Neural cell (in vitro differentiated cells): ENCODE data around the gene OAT. TPM values are rescaled to one million over a fixed set of nuclear protein-coding genes. Genes with fewer than 3 reads are reported as not detected.

ENCODE experiments used
- H2AFZ ChIP-seq: fragments of 200-600, 300-800 bp; sonication (generic), shearing (Covaris generic); 2 replicates; pipeline ENCODE4 v1.6.0; 2014; ENCODE audit warnings: low read depth, mild to moderate bottlenecking, antibody characterized with exemption, low read length, moderate library complexity
- H3F3A ChIP-seq: fragments of 200-600 bp; shearing (Covaris generic); 2 replicates; pipeline ENCODE4 v1.6.1; 2016; ENCODE audit warnings: mild to moderate bottlenecking, moderate library complexity, mixed read lengths, antibody characterized with exemption, low read length; ENCODE audit not compliant: insufficient read depth, poor library complexity, severe bottlenecking
- H3K27ac ChIP-seq: fragments of 200-600, 300-800 bp; sonication (generic), shearing (Covaris generic); 2 replicates; pipeline ENCODE4 v1.5.1; 2014; ENCODE audit warnings: mild to moderate bottlenecking, low read length, moderate library complexity
- H3K27me3 ChIP-seq: fragments of 300-800, 200-600 bp; sonication (generic), shearing (Covaris generic); 2 replicates; pipeline ENCODE4 v1.6.0; 2014; ENCODE audit warnings: mild to moderate bottlenecking, low read depth, low read length, moderate library complexity; ENCODE audit not compliant: insufficient read depth
- H3K36me3 ChIP-seq: fragments of 300-800, 200-600 bp; sonication (generic), shearing (Covaris generic); 2 replicates; pipeline ENCODE4 v1.5.1; 2014; ENCODE audit warnings: mild to moderate bottlenecking, antibody characterized with exemption, low read length, moderate library complexity; ENCODE audit not compliant: insufficient read depth
- H3K4me2 ChIP-seq: fragments of 300-800, 200-600 bp; sonication (generic), shearing (Covaris generic); 2 replicates; pipeline ENCODE4 v1.6.0; 2014; ENCODE audit warnings: mild to moderate bottlenecking, low read length
- H3K4me3 ChIP-seq: fragments of 300-800, 200-600 bp; sonication (generic), shearing (Covaris generic); 2 replicates; pipeline ENCODE4 v1.5.1; 2014; ENCODE audit warnings: mild to moderate bottlenecking, low read length, moderate library complexity
- H3K79me2 ChIP-seq: fragments of 200-600 bp; shearing (Covaris generic); replicated peaks from 2 replicates; pipeline ENCODE4 v1.6.0; 2014; ENCODE audit warnings: mild to moderate bottlenecking, low read length, moderate library complexity; ENCODE audit not compliant: insufficient read depth
- H3K9ac ChIP-seq: fragments of 300-800, 200-600 bp; sonication (generic), shearing (Covaris generic); 2 replicates; pipeline ENCODE4 v1.6.1; 2016; ENCODE audit warnings: mild to moderate bottlenecking, low read length, mixed read lengths
- H3K9me2 ChIP-seq: fragments of 200-600 bp; shearing (Covaris generic); 2 replicates; pipeline ENCODE4 v1.6.1; 2016; ENCODE audit warnings: mild to moderate bottlenecking, low read length, mixed read lengths; ENCODE audit not compliant: insufficient read depth
- H3K9me3 ChIP-seq: fragments of 200-600, 300-800 bp; sonication (generic), shearing (Covaris generic); 2 replicates; pipeline ENCODE4 v1.6.1; 2016; ENCODE audit warnings: mild to moderate bottlenecking, mixed run types, low read length, moderate library complexity, mixed read lengths
- H4K20me1 ChIP-seq: fragments of 200-600 bp; shearing (Covaris generic); 2 replicates; pipeline ENCODE4 v1.6.1; 2016; ENCODE audit warnings: mild to moderate bottlenecking, mixed run types; ENCODE audit not compliant: insufficient read depth
- EP300 ChIP-seq: fragments of 450-650 bp; conservative IDR thresholded peaks from 2 replicates; pipeline ENCODE4 v1.6.1; 2014; ENCODE audit warnings: antibody characterized with exemption, mild to moderate bottlenecking, moderate library complexity; ENCODE audit not compliant: poor library complexity, severe bottlenecking
- EZH2 ChIP-seq: fragments of 200-600, 300-800 bp; shearing (Covaris generic), sonication (generic); IDR thresholded peaks from 2 replicates; pipeline ENCODE4 v1.6.1; 2014; ENCODE audit warnings: antibody characterized with exemption, low read length, borderline replicate concordance, mild to moderate bottlenecking; ENCODE audit not compliant: insufficient read depth, poor library complexity, severe bottlenecking
- MXI1 ChIP-seq: fragments of 450-650 bp; conservative IDR thresholded peaks from 2 replicates; pipeline ENCODE4 v1.6.1; 2014; ENCODE audit warnings: antibody characterized with exemption, mild to moderate bottlenecking; ENCODE audit not compliant: poor library complexity, severe bottlenecking
- POLR2AphosphoS5 ChIP-seq: IDR thresholded peaks from 2 replicates; pipeline ENCODE4 v1.6.1; 2012
- RAD21 ChIP-seq: fragments of 450-650 bp; conservative IDR thresholded peaks from 2 replicates; pipeline ENCODE4 v1.6.1; 2014; ENCODE audit warnings: antibody characterized with exemption, mild to moderate bottlenecking, moderate library complexity
- SMC3 ChIP-seq: fragments of 450-650 bp; conservative IDR thresholded peaks from 2 replicates; pipeline ENCODE4 v1.6.1; 2014; ENCODE audit warnings: antibody characterized with exemption, mild to moderate bottlenecking, moderate library complexity; ENCODE audit not compliant: poor library complexity
- TAF1 ChIP-seq: IDR thresholded peaks from 2 replicates; pipeline ENCODE4 v1.6.1; 2012; ENCODE audit warnings: low read depth
- polyA plus RNA-seq: library from polyadenylated mRNA; depleted of rRNA; stranded (reverse); fragments of >200 nt; gene quantifications from 2 replicates; pipeline ENCODE4 v1.2.3, GENCODE V29; 2014
- TF ChIP-seq, protein P1 (sequence below): fragments of 450-650 bp; IDR thresholded peaks from 2 replicates; pipeline ENCODE4 v1.5.1; 2014; ENCODE audit warnings: antibody characterized with exemption, mild to moderate bottlenecking, moderate library complexity; ENCODE audit not compliant: poor library complexity, severe bottlenecking
- TF ChIP-seq, protein P2 (sequence below): IDR thresholded peaks from 2 replicates; pipeline ENCODE4 v1.6.1; 2012; ENCODE audit warnings: borderline replicate concordance

The OAT gene
- polyA plus RNA-seq, 1 donor from 2014 or later, result 132 TPM

DNA sequence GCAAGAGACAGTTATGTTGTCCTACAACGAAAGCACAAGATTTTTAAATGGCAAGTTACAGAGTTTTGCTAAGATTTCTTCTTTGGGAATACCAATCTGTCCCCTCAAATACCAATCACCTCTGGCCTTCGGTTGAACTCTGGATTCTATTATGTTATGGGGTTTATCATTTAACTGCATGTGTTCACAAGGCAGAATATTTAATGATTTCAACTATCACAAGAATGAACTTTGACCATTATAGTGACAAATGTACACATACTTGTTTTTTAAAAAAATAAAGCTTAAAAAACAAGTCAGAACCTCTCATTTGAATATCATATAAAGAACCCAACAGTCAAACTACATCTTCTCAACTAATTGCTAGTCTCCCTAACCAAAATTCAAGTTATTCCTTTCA lies 11.3 kb downstream of the OAT start:
- Histone ChIP-seq H2AFZ (no peak overlapping the region), H3K4me3 (no peak overlapping the region), H3K27me3 (no peaks in the 10 kb centered on the region), H3F3A (no peaks in the 10 kb centered on the region), H3K79me2 (no peaks in the 10 kb centered on the region), H3K9ac (no peak overlapping the region), H4K20me1 (no peaks in the 10 kb centered on the region), H3K9me3 (no peaks in the 10 kb centered on the region), H3K9me2 (no peaks in the 10 kb centered on the region), H3K36me3 (peaks cover 3% of the 10 kb centered on the region), H3K4me2 (no peak overlapping the region), H3K27ac (no peak overlapping the region)
- TF ChIP-seq RAD21 (no peak), POLR2AphosphoS5 (no peak), TAF1 (no peak), EZH2 (no peak), EP300 (no peak), SMC3 (no peak), MXI1 (no peak)
- TF ChIP-seq, protein P1, sequence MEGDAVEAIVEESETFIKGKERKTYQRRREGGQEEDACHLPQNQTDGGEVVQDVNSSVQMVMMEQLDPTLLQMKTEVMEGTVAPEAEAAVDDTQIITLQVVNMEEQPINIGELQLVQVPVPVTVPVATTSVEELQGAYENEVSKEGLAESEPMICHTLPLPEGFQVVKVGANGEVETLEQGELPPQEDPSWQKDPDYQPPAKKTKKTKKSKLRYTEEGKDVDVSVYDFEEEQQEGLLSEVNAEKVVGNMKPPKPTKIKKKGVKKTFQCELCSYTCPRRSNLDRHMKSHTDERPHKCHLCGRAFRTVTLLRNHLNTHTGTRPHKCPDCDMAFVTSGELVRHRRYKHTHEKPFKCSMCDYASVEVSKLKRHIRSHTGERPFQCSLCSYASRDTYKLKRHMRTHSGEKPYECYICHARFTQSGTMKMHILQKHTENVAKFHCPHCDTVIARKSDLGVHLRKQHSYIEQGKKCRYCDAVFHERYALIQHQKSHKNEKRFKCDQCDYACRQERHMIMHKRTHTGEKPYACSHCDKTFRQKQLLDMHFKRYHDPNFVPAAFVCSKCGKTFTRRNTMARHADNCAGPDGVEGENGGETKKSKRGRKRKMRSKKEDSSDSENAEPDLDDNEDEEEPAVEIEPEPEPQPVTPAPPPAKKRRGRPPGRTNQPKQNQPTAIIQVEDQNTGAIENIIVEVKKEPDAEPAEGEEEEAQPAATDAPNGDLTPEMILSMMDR, result no peak
- TF ChIP-seq, protein P2, sequence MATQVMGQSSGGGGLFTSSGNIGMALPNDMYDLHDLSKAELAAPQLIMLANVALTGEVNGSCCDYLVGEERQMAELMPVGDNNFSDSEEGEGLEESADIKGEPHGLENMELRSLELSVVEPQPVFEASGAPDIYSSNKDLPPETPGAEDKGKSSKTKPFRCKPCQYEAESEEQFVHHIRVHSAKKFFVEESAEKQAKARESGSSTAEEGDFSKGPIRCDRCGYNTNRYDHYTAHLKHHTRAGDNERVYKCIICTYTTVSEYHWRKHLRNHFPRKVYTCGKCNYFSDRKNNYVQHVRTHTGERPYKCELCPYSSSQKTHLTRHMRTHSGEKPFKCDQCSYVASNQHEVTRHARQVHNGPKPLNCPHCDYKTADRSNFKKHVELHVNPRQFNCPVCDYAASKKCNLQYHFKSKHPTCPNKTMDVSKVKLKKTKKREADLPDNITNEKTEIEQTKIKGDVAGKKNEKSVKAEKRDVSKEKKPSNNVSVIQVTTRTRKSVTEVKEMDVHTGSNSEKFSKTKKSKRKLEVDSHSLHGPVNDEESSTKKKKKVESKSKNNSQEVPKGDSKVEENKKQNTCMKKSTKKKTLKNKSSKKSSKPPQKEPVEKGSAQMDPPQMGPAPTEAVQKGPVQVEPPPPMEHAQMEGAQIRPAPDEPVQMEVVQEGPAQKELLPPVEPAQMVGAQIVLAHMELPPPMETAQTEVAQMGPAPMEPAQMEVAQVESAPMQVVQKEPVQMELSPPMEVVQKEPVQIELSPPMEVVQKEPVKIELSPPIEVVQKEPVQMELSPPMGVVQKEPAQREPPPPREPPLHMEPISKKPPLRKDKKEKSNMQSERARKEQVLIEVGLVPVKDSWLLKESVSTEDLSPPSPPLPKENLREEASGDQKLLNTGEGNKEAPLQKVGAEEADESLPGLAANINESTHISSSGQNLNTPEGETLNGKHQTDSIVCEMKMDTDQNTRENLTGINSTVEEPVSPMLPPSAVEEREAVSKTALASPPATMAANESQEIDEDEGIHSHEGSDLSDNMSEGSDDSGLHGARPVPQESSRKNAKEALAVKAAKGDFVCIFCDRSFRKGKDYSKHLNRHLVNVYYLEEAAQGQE, result no peak

DNA sequence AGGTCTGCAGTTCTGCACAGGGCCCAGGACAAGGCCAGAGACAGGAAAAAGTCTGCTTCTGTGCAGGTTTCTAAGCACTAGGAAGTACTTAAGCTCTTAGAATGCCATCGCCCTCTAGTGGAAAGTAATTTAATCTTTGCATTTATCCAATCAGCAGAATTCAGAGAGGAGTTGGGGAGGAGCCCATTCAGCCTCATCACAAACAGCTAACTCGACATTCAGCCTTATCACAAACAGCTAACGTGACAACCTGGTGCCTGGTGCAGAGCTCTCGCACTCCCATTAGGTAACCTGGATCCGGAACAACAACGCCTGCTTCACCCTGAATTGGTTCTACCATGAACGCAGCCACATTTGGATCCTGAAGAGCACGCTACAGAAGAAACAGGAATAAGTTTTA lies 15.2 kb downstream of the OAT start:
- H3K9ac ChIP-seq, result no peak overlapping the region
- H3K27me3 ChIP-seq, result no peaks in the 10 kb centered on the region
- no peak overlapping the region for H3K4me2 ChIP-seq
- H3K4me3 ChIP-seq, result no peak overlapping the region
- no peak overlapping the region for H3K27ac ChIP-seq
- no peak overlapping the region for H2AFZ ChIP-seq
- no peaks in the 10 kb centered on the region for H3F3A ChIP-seq
- no peaks in the 10 kb centered on the region for H3K9me3 ChIP-seq
- peaks cover 3% of the 10 kb centered on the region for H3K36me3 ChIP-seq
- H3K79me2 ChIP-seq, result no peaks in the 10 kb centered on the region
- no peaks in the 10 kb centered on the region for H3K9me2 ChIP-seq
- no peaks in the 10 kb centered on the region for H4K20me1 ChIP-seq
- TF ChIP-seq RAD21, result peak; percentile 71
- peak; percentile 79 for TF ChIP-seq SMC3
- no peak for TF ChIP-seq POLR2AphosphoS5
- TF ChIP-seq EZH2, result no peak
- no peak for TF ChIP-seq MXI1
- TF ChIP-seq TAF1, result no peak
- TF ChIP-seq, protein P1, result peak; percentile 81
- TF ChIP-seq, protein P2, result no peak
- TF ChIP-seq EP300, result no peak
